Measurements from ENCODE around the gene ZFAND4. TPM values are rescaled to one million over a fixed set of nuclear protein-coding genes. Genes with fewer than 3 reads are reported as not detected.

ZFAND4 gene
- total and polyA plus RNA-seq, 2 donors (not counting 3 experiments of a cell fraction or from before 2014, with no cell fraction given): 1.5 to 7.8 TPM

DNA sequence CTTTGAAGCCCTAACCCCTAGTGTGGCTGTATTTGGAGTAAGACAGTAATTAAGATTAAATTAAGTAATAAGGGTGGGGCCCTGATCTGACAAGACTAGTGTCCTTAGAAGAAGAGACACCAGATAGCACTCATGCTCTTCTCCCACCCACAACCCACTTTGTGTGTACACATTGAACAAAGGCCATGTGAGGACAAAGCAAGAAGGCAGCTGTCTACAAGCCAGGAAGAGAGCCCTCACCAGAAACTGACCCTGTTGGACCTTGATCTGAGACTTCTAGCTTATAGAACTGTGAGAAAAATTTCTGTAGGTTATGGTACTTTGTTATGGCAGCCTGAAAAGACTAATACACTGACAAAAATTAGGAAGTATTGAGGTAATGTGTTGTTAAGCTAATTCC lies 59.8 kb downstream of the ZFAND4 start:
- Histone ChIP-seq H3K4me3 (replicated peaks in 1 of 3; ENCODE audit: insufficient read depth in 1 of 3, low read depth in 1 of 3, low read length in 3 of 3) (no peak overlapping the region), H3K4me1 (ENCODE audit: control insufficient read depth, extremely low read depth, insufficient read depth, low read length) (no peaks in the 10 kb centered on the region), H3K27ac (ENCODE audit: insufficient read depth, low read depth, low read length) (no peak overlapping the region), H3K36me3 (ENCODE audit: control insufficient read depth in 2 of 2, extremely low read depth in 1 of 2, insufficient read depth in 2 of 2, low read length in 2 of 2) (peaks cover 0 to 1% of the 10 kb centered on the region in 2 experiments), H3K9me3 (replicated peaks; ENCODE audit: control insufficient read depth, insufficient read depth, low read length) (no peaks in the 10 kb centered on the region), H3K9me1 (replicated peaks; ENCODE audit: control insufficient read depth, extremely low read depth, insufficient read depth, low read length) (no peaks in the 10 kb centered on the region), H3K9ac (replicated peaks; ENCODE audit: extremely low read depth, insufficient read depth, low read length) (no peak overlapping the region), H2AFZ (ENCODE audit: low read depth, low read length) (no peak overlapping the region), H3K4me2 (ENCODE audit: insufficient read depth, low read length) (no peak overlapping the region), H3K79me2 (ENCODE audit: control insufficient read depth, insufficient read depth, low read length) (no peaks in the 10 kb centered on the region), H3K27me3 (ENCODE audit: control insufficient read depth in 2 of 2, insufficient read depth in 2 of 2, low read length in 2 of 2) (no peaks in the 10 kb centered on the region), H4K20me1 (replicated peaks; ENCODE audit: control insufficient read depth, extremely low read depth, insufficient read depth, low read length) (no peaks in the 10 kb centered on the region)
- FAIRE-seq (no peak), DNase-seq (ENCODE audit: low read depth, low spot score) (no peak)
- TF ChIP-seq EZH2 (IDR thresholded peaks at IDR 0.05; ENCODE audit: borderline replicate concordance, low read depth, low read length, severe bottlenecking): no peak
- CTCF ChIA-PET: no interaction called here
- BruUV-seq (replicated peaks): no TSS peak
- dilution Hi-C loops (cut with MboI; ENCODE audit: extremely low pct_ligation_motif_present, low sequenced_read_pairs): no loop called here
- intact Hi-C loops (cut with micrococcal nuclease): loop anchor here (2.0 kb wide), 1 partner anchor 14 kb away; no protein-coding TSS in a partner anchor
- POLR2A ChIA-PET: no interaction called here

DNA sequence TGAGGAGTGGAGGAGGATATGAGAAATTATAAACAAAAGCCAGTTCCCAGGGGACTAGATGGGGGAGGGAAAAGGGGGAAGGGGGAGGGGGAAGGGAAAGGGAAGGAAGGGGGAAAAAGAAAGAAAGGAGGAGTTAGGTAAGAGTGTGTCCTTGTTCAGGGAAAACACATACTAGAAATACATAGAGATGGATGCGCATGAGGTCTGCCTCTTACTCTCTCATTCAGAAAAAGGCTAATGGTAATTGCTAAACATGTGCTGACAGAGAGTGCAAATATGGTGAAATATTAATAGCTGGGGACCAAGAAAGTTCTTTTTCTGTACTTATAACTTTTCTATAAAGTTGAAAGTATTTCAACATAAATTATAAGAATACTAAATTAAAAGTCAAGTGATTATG lies 64.5 kb downstream of the ZFAND4 start:
- BruUV-seq (replicated peaks): no TSS peak
- Histone ChIP-seq H3K4me1 (ENCODE audit: control insufficient read depth, extremely low read depth, insufficient read depth, low read length) (no peaks in the 10 kb centered on the region), H3K4me3 (replicated peaks in 1 of 3; ENCODE audit: insufficient read depth in 1 of 3, low read depth in 1 of 3, low read length in 3 of 3) (no peak overlapping the region), H4K20me1 (replicated peaks; ENCODE audit: control insufficient read depth, extremely low read depth, insufficient read depth, low read length) (no peaks in the 10 kb centered on the region), H3K27ac (ENCODE audit: insufficient read depth, low read depth, low read length) (no peak overlapping the region), H3K36me3 (ENCODE audit: control insufficient read depth in 2 of 2, extremely low read depth in 1 of 2, insufficient read depth in 2 of 2, low read length in 2 of 2) (peaks cover 0 to 1% of the 10 kb centered on the region in 2 experiments), H3K4me2 (ENCODE audit: insufficient read depth, low read length) (no peak overlapping the region), H3K79me2 (ENCODE audit: control insufficient read depth, insufficient read depth, low read length) (no peaks in the 10 kb centered on the region), H2AFZ (ENCODE audit: low read depth, low read length) (no peak overlapping the region), H3K9me3 (replicated peaks; ENCODE audit: control insufficient read depth, insufficient read depth, low read length) (no peaks in the 10 kb centered on the region), H3K9ac (replicated peaks; ENCODE audit: extremely low read depth, insufficient read depth, low read length) (no peak overlapping the region), H3K9me1 (replicated peaks; ENCODE audit: control insufficient read depth, extremely low read depth, insufficient read depth, low read length) (peaks cover 2% of the 10 kb centered on the region), H3K27me3 (ENCODE audit: control insufficient read depth in 2 of 2, insufficient read depth in 2 of 2, low read length in 2 of 2) (peaks cover 1 to 2% of the 10 kb centered on the region in 2 experiments)
- dilution Hi-C loops (cut with MboI; ENCODE audit: extremely low pct_ligation_motif_present, low sequenced_read_pairs) (no loop called here), intact Hi-C loops (cut with micrococcal nuclease) (no loop called here)
- TF ChIP-seq, protein P1, sequence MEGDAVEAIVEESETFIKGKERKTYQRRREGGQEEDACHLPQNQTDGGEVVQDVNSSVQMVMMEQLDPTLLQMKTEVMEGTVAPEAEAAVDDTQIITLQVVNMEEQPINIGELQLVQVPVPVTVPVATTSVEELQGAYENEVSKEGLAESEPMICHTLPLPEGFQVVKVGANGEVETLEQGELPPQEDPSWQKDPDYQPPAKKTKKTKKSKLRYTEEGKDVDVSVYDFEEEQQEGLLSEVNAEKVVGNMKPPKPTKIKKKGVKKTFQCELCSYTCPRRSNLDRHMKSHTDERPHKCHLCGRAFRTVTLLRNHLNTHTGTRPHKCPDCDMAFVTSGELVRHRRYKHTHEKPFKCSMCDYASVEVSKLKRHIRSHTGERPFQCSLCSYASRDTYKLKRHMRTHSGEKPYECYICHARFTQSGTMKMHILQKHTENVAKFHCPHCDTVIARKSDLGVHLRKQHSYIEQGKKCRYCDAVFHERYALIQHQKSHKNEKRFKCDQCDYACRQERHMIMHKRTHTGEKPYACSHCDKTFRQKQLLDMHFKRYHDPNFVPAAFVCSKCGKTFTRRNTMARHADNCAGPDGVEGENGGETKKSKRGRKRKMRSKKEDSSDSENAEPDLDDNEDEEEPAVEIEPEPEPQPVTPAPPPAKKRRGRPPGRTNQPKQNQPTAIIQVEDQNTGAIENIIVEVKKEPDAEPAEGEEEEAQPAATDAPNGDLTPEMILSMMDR (IDR thresholded peaks at IDR 0.05; ENCODE audit: extremely low read depth in 1 of 2, insufficient read depth in 1 of 2, low read depth in 1 of 2, low read length in 2 of 2): no peak
- ChIA-PET POLR2A (no interaction called here), CTCF (no interaction called here)
- DNase-seq (ENCODE audit: low read depth, low spot score) (no peak), FAIRE-seq (no peak)
